GM12864 (cell line): ENCODE measurements around the gene SPATS2L.

ENCODE experiments used
- DNase-seq: peaks from one replicate; pipeline ENCODE4 v3.0.0-alpha.2; 2011; ENCODE audit warnings: low read depth
- H3K4me3 ChIP-seq: 2 replicates; pipeline ENCODE4 v1.5.1; 2011; ENCODE audit warnings: mild to moderate bottlenecking, low read depth, low read length, control low read depth
- CTCF ChIP-seq: IDR thresholded peaks from 2 replicates; pipeline ENCODE4 v1.5.1; 2011; ENCODE audit warnings: low read depth, mild to moderate bottlenecking, moderate library complexity, low read length, control low read depth, inconsistent platforms; ENCODE audit errors: missing control alignments

SPATS2L gene

GRCh38 chr2:200274116-200275075, 32.1 kb upstream of the SPATS2L start:
- DNase-seq: no peak
- no peak overlapping the region for H3K4me3 ChIP-seq
- no peak for TF ChIP-seq CTCF

GRCh38 chr2:200275295-200276013, 31.0 kb upstream of the SPATS2L start:
- H3K4me3 ChIP-seq: no peak overlapping the region
- DNase-seq: no peak
- no peak for TF ChIP-seq CTCF

- TF ChIP-seq CTCF: no peak
- no peak overlapping the region for H3K4me3 ChIP-seq
- no peak for DNase-seq
These were observed 30.0 kb upstream of the SPATS2L start for GRCh38 chr2:200276472-200276871.

- no peak overlapping the region for H3K4me3 ChIP-seq
- no peak for TF ChIP-seq CTCF
- DNase-seq: no peak
These were observed 27.7 kb upstream of the SPATS2L start for GRCh38 chr2:200278694-200279316.

- no peak overlapping the region for H3K4me3 ChIP-seq
- DNase-seq: no peak
- TF ChIP-seq CTCF: no peak
These were observed 26.6 kb upstream of the SPATS2L start for GRCh38 chr2:200279857-200280256.

- no peak for TF ChIP-seq CTCF
- H3K4me3 ChIP-seq: no peak overlapping the region
- no peak for DNase-seq
These were observed 19.9 kb upstream of the SPATS2L start for GRCh38 chr2:200286578-200286977.
